ENCODE results near the gene ERVW-1. TPM values are rescaled to one million over a fixed set of nuclear protein-coding genes. Genes with fewer than 3 reads are reported as not detected.
"Not testable (repeated sequence)": the region's sequence is repeated elsewhere in the genome, so short reads cannot be mapped to it uniquely, and the experiment has no call there.

The ERVW-1 gene
- 1 to 10 TPM in 4 of 5 donors, under 1 TPM in 1; 0.70 to 2.4 (median 1.7) TPM for polyA plus RNA-seq (ENCODE audit: insufficient read depth in 1 of 5, insufficient read length in 5 of 5, low replicate concordance in 1 of 5)
- long read RNA-seq, donor 1, partial matches to known transcripts, result 0 of 4 reads
- long read RNA-seq, donor 1, other reads (novel, unspliced or antisense), result 0 of 4 reads
- long read RNA-seq, donor 2, result 0 reads
- long read RNA-seq, donor 3, result 0 reads
- long read RNA-seq, donor 4, result 0 reads
- long read RNA-seq, donor 5, result 0 reads
- long read RNA-seq, donor 6, result 0 reads
- long read RNA-seq, donor 7, result 0 reads
- long read RNA-seq, donor 8, result 0 reads

- DNase-seq, result not testable (repeated sequence)
These were observed at the start of gene ERVW-1 for GRCh38 chr7:92477681-92478080. TSS of gene ERVW-1 (minus strand) at chr7:92477946. CDS start at chr7:92470381, 7,565 bp downstream.

GRCh38 chr7:92523110-92523509 is 45.4 kb upstream of the ERVW-1 start:
- no peak for DNase-seq

DNA sequence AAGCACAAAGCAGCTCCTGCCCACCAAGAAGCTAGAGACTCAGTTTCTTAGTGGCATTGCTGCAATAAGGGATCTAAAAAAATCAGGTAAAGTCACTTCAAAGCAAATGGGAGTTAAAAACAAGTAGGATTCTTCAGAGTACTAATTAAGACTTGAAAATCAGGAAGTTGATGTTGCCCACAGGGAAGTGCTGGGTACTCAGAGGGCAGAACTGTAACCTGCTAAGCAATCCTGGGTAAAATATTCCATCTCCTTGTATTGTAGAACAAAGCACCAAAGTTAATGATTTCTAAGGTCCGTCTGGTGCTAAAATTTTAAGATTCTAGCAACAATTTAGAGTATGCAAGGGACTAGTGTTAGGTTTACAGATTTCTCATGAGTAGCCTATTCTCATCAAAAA is 42.3 kb upstream of the ERVW-1 start:
- DNase-seq, result peak in 1 of 2 donors; percentile 2

DNA sequence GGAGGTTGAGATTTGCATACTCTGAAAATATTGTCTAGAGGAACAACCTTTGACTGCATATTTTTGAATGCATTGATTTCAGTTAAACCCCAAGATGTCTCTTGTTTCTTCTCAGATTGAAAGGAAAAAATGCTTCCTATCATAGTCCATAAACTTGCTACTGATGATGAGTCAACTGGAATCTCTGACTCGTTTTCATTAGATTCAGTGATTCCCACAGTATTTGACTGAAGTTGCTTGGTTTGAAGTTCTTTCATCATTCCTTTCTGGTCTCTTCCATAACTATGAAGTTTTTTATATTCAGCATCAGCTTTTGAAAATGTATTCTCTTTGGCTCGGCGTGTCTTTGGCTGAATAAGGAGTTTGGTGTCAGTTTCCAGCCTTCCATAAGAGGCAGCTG is 39.9 kb upstream of the ERVW-1 start:
- no peak for DNase-seq

DNA sequence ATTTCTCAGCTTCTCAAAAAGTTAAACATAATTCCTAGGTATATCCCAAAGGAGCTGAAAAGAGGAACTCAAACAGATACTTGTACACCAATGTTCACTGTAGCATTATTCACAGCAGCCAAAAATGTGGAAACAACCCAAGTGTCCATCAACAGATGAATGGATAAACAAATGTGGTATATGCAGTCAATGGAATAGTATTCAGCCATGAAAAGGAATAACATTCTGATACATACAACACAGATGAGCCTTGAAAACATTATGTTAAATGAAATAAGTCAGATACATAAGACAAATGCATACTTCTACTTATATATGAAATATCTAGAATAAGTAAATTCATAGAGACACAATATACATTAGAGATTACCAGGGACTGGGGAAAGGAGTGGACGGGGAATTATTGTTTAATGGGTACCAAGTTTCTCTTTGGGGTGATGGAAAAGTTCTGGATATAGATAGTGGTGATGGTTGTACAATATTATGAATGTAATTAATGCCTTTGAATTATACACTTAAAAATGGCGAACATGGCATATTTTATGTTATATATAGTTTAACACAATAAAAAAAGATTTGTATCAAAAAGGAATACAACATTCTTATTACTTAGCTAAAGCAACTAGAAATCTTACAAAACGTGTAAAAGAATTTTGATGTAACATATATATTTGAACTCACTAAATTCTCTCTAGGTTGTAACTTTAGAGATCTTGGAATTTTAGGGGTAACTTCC is 35.6 kb upstream of the ERVW-1 start:
- DNase-seq, result no peak

- no peak for DNase-seq
These were observed 31.2 kb upstream of the ERVW-1 start for GRCh38 chr7:92508946-92509345.

GRCh38 chr7:92506363-92506762 is 28.6 kb upstream of the ERVW-1 start:
- no peak for DNase-seq

GRCh38 chr7:92504563-92504962 is 26.8 kb upstream of the ERVW-1 start:
- DNase-seq, result no peak

- no peak for DNase-seq
These were observed 26.0 kb upstream of the ERVW-1 start for GRCh38 chr7:92503767-92504166.

DNA sequence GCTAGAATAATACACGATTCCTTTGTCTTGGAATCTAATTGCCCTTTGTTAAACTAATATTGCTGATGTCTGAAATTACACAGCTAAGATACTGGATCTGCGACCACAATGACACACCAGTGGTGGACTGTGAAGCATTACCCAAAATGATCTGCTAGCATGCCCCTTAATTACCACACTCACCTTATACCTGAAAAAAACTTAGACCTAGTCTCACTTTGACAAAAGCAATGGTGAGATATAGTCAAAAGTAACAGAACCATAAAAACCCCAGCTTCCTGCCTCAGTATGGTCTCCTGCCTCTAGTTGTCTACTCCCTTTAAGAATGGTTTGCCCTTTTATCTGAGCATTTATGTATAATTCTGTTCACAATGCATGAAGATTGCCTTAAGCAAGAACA is 20.8 kb upstream of the ERVW-1 start:
- no peak for DNase-seq

- no peak for DNase-seq
These were observed 19.1 kb upstream of the ERVW-1 start for GRCh38 chr7:92496876-92497275.

DNA sequence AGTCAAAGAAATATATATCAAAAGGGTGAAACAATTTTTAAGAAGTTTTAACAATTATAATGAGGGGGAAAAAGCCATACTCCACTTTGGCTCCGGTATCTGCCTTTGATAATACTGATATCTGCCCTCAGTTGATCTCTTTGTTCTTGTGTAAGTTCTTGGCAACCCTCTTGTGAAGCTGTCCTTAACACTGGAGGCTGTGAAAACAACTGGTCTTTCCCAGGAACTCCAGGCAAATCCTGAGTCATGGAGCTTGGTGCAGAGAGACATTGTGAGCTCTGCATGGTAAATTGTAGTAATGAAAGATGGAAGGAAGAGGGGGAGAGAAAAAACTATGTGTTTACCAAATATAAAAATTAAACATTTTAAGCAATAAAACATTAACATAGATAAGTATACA is 11.9 kb upstream of the ERVW-1 start:
- no peak for DNase-seq

- DNase-seq, result no peak
These were observed 10.1 kb upstream of the ERVW-1 start for GRCh38 chr7:92487804-92488203.

DNA sequence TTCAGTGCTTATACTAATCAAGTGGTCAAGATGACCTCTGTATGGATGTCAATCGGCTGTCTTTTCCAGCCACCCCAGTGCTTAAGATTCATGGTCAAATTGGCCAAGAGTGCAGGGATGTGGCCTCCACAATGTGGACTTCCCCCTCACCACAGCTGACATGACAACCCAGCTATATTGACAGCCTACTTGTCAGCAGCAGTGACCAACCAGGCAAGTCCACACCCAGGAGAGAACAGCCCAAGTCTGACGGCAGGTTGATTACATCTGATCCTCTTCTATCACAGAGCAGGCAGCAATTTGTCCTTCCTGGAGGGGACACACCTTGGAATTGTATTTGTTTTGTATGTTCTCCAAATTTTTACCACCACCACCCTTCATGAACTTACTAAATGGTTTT is 8.2 kb upstream of the ERVW-1 start:
- no peak for DNase-seq

DNA sequence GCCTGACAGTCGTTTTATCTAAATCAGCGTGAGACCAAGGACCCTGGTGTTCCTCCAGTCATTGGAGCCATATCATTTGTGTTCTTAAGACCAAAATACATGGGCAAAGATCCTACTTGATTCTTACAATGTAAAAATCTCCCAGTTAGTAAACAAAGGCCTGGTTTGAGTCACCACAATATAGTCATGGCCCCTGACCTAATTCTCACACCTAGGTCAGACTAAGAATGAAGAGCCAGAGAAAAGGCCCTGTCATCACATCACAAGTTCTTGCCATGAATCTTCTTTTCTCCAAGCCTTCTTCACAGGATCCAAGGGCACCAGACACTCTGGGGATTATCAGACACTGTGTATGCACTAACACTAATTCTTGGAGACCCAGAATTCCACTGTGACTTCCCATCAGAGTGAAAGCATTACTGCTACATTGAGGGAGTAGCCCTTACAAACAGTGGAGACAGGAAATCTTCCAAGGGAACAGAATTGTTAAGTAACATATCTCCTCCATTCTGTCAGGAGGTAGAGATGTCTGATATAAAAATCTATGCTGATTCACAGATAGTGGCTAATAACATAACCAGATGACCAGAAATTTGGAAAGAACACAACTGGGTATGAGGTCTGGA is 7.6 kb upstream of the ERVW-1 start:
- DNase-seq, result no peak

GRCh38 chr7:92484226-92484625 is 6.5 kb upstream of the ERVW-1 start:
- not testable (repeated sequence) for DNase-seq

- not testable (repeated sequence) for DNase-seq
These were observed 5.9 kb upstream of the ERVW-1 start for GRCh38 chr7:92483624-92484023.

DNA sequence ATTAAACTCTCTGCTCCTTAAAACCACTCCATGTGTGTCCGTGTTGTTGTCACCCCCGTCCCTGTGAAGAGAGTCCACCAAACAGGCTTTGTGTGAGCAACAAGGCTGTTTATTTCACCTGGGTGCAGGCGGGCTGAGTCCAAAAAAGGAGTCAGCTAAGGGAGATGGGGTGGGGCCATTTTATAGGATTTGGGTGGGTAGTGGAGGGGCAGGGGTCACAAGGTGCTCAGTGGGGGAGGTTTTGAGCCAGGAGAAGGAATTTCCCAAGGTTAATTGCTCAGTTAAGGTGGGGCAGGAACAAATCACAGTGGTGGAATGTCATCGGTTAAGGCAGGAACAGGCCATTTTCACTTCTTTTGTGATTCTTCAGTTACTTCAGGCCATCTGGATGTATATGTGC is 1.4 kb upstream of the ERVW-1 start:
- DNase-seq, result not testable (repeated sequence)

DNA sequence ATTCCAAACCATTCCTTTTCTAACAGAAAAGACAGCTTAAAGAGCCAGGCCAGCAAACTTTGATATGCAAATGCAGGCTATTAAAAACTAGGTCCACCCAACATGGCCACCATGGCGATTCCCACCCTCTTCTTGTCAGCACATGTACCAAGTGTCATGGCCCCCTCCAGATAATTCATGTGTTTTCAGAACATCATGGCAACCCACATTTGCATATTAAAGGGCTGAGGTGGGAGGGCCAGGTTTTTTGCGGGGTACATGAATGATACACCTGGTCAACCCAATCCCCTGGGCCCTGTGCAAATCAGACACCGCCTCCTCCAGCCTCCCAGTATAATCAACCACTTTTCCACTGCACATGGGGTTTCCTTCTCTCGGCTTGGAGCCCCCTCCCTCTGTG is 965 bp upstream of the ERVW-1 start:
- DNase-seq, result no peak

DNA sequence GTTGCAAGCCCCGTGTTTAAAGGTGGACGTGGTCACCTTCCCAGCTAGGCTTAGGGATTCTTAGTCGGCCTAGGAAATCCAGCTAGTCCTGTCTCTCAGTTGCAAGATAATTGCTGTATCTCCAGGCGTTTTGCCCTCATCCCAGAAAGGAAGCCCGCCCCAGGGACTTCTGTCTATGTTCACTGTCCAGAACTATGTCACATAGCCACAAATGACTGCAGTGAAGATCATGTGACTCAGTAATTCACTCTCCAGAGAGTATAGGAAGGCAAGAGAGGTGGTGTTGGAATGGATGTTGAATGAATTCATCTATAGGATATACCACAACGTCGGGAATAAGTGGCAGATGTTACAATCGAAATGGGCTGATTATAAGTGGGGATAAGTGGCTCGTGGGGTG is 349 bp upstream of the ERVW-1 start:
- no peak for DNase-seq

DNA sequence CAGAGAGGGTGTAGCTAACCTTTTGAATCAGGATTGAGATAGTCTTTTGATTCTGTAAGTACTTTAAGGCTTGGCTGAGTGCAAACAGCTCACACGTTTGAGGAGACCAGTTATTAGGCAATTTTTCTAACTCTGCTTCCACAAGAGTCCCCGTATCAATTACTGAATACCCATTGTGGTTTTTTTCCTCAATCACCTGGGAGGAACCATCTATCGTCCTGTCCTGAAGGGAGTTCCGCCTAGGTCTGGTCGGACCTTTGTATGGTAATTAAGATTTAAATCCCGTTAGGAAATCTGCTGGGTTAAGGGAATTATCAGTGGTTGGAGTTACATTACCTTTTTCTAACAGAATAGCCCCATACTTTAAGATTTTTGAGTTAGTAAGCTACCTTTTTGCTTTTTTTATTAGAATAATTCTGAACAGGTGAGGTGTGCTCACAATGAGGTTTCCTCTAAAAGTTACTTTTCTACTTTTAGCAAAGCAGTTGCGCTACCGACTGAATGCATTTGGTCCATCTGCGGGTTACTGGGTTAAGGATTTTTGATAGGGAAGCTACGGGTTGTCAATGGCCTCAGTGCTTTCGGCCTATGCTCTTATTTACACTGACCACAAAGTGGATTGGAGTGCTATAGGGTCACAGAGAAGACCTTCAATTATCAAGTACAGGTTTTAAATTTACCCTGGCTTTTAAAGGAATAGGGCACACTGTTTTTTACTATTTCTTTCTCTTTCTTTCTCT is 1.7 kb downstream of the ERVW-1 start:
- not testable (repeated sequence) for DNase-seq

GRCh38 chr7:92475261-92475770 is 2.4 kb downstream of the ERVW-1 start:
- DNase-seq, result not testable (repeated sequence)

Measured in right lung (tissue), 10 donors.